Activated CD4-positive, alpha-beta T cell treated with anti-CD3 and anti-CD28 coated beads for 1 hour (primary cell): ENCODE data around the gene GUCY2C.

Source experiments
- DNase-seq: peaks from one replicate; pipeline ENCODE4 v3.0.0-alpha.2; 2020

GUCY2C gene

GRCh38 chr12:14619741-14620501 lies 76.5 kb downstream of the GUCY2C start:
- no peak for DNase-seq

DNA sequence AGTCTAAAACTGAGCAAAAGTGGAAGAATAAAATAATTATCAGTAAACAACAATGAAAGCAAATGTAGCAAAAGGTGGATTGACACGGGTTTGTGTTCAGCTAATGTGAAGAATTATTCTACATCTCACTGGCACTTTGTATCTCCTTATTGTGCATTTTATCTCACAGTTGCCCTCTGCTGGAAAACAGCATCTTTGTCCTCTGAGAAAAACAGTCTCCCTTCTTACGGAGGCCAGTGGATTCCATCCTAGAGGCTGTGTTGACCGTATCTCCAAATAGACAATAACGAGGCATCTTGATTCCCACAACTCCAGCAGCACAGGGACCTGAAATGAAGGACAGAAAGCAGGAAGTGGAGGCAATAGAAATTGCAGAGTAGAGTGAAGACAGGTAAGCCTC lies 77.4 kb downstream of the GUCY2C start:
- no peak for DNase-seq

DNA sequence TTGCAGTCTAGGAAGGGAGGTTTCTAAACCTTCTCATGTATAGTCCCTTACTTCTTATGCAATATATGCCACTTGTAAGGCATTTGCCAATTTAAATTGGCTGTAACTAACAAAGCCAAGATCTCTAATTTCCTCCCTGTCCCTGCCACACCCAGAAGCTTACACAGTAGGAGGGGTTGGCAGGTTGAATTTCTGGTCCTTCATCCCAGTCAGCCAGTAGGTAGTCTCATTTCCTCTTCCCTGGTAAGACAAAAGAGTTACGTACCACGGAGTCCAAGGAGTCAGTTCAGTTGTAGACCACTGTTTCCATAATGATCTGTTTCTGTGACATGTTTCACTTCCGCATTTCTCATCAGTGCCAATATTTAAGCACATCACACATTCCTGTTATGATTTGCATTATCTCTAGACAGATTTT lies 81.7 kb downstream of the GUCY2C start:
- DNase-seq = no peak

GRCh38 chr12:14613718-14614117 lies 82.7 kb downstream of the GUCY2C start:
- DNase-seq = no peak

GRCh38 chr12:14612898-14613445 lies 83.4 kb downstream of the GUCY2C start:
- no peak for DNase-seq

DNA sequence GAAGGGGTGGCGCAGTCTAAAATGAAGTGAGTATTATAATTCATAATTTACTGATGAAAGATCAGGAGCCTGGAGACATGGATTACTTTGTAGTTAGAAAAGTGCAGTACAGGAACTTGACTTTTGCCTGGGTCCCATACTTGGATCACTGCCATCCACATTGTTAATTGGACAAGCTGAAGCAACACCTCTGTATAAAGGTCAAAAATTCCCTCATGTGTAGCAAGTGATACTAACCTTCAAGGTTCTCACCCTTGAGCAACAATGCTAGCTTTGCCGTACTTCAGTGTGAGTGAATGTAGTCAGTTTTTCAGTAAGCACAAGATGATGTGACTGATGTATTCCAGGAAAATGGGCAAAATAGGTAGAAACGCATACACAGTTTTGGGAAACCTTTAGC lies 84.1 kb downstream of the GUCY2C start:
- no peak for DNase-seq

DNA sequence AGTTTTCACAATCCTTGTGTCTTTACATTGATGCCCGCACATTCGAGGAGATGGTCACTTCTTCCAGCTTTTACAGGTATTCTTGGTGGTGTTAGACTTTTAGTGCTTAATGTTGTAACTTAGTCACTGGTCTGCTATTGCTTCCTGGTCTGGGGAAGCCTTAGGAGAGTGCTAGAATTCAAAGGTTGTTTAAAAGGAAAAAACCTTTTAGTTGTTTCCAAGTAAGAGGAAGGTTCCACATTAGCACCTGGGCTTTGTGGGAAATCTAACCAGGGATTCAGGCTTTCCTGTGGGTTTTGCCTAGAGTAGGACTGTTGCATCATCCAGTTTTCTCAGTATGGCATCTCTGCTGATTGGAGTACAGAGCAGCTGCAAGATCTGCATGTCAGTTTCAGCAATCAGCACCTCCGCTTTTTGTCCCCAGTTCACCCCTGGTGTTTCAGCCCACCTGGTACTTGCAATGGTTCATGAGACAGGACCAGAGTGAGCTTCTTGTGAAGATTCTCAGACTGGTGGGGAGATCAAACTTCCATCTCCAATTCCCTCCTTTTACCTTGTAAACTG lies 84.7 kb downstream of the GUCY2C start:
- no peak for DNase-seq

DNA sequence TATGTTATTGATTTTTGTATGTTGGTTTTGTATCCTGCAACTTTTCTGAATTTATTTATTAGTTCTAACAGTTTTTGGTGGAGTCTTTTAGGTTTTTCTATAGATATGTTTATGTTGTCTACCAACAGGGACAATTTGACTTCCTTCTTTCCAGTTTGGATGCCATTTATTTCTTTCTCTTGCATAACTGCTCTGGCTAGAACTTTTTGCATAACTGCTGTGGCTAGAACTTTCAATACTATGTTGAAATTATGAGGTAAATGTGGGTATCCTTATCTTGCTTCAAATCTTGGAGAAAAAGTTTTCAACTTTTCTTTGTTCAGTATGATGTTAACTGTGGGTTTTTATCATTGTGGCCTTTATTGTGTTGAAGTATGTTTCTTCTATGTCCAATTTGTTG lies 88.8 kb downstream of the GUCY2C start:
- DNase-seq = no peak

DNA sequence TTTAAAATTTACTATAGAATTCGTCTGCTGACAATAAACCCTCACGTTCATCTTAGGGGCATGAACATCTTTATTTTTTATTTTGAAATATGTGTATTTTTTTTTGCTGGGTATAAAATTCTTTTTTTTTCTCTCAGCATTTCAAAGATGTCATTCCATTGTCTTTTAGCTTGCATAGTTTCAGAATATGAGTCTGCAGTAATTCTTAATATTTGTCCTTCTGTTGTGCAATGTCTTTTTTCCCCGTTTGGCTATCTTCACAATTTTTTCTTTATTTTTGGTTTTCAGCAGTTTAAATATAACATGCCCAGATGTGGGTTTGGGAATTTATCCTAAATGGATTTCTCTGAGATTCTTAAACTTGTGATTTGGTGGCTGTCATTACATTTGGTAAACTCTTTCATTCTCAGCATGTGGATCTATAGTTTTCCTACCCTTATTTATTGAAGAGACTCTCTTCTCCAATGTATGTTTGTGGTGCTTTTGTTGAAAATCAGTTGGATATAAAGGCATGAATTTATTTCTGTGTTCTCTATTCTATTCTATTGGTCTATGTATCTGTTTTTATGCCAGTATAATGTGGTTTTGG lies 90.9 kb downstream of the GUCY2C start:
- no peak for DNase-seq

DNA sequence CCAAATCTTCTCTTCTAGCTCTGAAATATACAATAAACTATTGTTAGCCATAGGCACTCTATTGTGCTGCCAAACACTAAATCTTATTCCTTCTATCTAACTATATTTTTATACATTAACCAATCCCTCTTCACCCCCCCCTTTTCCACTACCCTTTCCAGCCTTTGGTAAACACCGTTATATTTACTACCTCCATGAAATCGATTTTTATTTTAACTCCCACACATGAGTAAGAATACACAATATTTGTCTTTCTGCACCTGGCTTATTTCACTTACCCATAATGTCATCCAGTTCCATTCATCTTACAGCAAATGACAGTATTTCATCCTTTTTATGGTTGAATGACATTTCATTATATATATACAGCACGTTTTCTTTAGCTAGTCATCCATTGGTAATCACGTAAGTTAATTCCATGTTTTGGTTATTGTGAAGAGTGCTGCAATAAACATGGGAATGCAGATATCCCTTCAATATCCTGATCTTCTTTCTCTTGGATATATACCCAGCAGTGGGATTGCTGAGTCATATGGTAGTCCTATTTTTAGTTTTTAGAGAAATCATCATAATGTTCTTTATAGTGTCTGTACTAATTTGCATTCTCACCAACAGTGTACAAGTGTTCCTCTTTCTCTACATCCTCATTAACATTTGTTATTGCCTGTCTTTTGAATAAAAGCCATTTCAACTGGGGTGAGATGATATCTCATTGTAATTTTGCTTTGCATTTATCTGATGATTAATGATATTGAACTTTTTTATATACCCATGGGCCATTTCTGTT lies 94.5 kb downstream of the GUCY2C start:
- DNase-seq = no peak

GRCh38 chr12:14597480-14597879 lies 98.9 kb downstream of the GUCY2C start:
- DNase-seq = no peak

DNA sequence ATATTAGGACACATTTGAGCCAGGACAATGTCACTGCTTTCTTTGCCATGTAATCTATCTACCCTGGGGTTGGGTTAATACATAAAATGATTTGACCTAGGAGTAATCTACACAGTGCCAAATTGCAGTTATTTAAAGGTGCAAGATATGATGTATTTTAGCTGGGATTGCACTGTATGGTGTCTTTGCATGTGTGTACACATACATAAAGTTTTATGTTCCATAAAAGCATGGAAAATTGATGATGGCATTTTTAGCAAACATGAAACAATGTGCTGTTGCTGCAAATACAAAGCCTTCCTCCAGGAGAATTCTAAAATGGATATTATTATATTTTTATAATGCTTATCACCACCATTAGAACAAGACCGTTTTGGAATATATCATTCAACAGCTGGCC lies 104.7 kb downstream of the GUCY2C start:
- no peak for DNase-seq

DNA sequence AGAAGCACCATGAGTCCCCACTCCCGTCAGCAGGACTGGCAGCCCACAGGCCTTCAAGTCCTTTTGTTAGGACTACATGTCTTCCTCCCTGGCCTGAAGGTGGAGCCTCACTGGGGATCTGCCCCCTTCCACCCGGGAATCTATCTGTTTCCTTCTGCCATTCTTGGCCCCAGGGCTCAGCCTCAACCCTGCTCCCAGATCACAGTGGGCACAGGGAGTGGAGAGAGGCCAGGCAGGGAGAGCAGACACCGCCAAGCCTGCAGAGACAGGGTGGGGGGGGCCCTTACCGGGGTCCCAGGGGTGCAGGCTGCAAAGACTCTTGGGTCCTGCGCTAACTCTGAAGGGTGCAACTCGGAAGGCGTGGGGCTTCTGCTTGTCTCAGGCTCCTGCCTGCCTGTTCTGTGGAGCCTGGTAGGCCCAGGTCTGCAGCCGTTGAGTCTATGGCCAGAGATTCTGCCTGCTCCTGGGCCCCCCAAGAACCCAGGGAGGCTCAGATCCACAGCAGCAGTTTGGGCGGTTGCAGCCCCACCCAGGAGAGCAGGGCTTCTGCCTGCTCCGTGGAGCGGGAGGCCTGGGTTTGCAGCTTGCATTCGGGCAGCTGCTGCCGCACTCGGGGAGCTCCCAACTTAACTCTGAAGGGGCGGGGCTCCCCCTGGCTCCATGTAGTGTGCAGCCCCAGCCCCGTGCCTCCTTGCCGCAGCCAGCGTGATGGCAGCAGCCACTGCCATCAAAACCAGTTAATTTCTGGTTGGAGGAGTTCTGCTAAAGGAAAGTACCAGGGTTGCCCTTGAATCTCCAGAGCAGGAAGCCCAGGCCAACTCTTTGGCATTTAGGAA lies 107.0 kb downstream of the GUCY2C start:
- no peak for DNase-seq

- DNase-seq = no peak
Measured at GRCh38 chr12:14588571-14588970, 107.8 kb downstream of the GUCY2C start.

DNA sequence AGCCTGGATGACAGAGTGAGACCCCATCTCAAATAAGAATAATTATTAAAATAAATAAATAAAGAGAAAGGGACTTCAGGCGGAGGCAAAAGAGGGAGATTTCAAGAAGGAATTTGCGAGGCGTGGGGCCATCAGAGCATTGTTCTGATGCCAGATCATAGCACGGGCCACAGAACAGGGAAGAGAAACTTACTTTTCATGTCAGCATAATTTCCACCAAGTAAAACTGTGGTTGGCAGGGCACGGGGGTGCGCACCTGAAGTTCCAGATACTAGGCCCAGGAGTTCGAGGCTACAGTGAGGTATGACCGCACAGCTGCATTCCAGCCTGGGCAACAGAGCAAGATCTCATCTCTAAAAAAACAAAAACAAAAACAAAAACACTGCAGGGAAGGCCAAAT lies 117.8 kb downstream of the GUCY2C start:
- no peak for DNase-seq

- DNase-seq = no peak
Measured at GRCh38 chr12:14577344-14577743, 119.1 kb downstream of the GUCY2C start.

- DNase-seq = no peak
Measured at GRCh38 chr12:14576896-14577295, 119.5 kb downstream of the GUCY2C start.

DNA sequence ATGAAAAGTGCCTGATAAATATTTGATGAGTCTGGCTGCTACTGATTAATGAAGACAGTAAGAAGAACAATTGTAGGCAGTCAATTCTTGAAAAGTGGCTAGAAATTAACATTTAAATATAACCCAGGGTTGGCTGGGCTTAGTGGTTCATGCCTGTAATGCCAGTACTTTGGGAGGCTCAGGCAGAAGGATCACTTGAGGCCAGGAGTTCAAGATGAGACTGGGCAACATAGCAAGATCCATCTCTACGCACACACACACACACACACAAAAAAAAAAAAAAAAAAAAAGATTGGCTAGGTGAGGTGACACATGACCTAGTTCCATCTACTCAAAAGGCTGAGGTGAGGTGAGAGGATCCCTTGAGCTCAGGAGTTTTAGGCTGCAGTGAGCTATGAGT lies 120.8 kb downstream of the GUCY2C start:
- DNase-seq = no peak

GRCh38 chr12:14573118-14573517 lies 123.3 kb downstream of the GUCY2C start:
- no peak for DNase-seq

DNA sequence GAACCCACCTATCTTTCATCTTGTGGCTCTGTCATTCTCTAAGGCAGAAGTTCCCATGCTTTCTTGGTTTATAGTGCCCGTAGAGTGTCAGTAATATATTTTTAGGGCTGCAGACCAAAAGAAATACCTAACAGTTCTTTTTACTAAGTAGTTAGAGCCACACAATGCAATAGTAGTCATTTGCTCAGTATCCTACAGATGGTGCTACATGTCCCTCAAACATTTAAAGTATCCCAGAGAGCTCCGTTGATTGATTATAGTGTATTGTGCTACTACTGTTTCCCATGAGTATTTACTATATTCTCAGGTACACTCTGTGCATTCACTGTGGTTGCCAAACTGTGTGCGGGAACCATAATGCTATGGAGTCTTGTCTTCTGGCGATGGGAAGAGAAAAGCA lies 124.0 kb downstream of the GUCY2C start:
- no peak for DNase-seq

GRCh38 chr12:14571779-14572178 lies 124.6 kb downstream of the GUCY2C start:
- no peak for DNase-seq

DNA sequence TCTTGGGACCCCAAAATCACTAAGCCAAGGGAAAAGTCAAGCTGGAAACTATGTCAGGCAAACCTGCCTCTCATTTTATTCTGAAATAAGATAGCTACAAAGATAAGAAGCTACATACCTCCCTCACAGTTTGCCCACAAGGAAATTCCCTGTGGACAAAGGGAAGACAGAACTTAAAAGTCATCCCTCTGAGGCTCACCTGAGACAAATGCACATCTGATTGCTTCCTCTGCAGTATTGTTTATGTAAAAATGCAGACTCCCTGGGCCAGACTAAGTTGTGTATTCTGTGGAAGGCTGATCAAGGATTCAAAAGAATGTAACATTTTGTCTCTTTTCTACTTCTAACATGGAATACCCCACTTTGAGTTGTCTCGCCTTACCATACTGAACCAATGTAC lies 126.2 kb downstream of the GUCY2C start:
- no peak for DNase-seq
